T47D (cell line): ENCODE data around the gene SZT2.
"Not testable (repeated sequence)": the region's sequence is repeated elsewhere in the genome, so short reads cannot be mapped to it uniquely, and the experiment has no call there.

Experiments used
- DNase-seq, 2 experiments: peaks; one replicate each; pipeline versions ENCODE4 v3.0.0 to v3.0.0-alpha.2; 2011 to 2012; ENCODE audit warnings: low read depth in 1 of 2, low spot score in 1 of 2
- JUND ChIP-seq: IDR thresholded peaks from 2 replicates; pipeline ENCODE4 v1.6.1; 2012; ENCODE audit warnings: low read depth
- in situ Hi-C: cut with HindIII; loops from 2 replicates; pipeline ENCODE4 v1.10.0; 2016; ENCODE audit warnings: low sequenced_read_pairs, low pct_unique_long_range_greater_than_20kb

SZT2 gene

DNA sequence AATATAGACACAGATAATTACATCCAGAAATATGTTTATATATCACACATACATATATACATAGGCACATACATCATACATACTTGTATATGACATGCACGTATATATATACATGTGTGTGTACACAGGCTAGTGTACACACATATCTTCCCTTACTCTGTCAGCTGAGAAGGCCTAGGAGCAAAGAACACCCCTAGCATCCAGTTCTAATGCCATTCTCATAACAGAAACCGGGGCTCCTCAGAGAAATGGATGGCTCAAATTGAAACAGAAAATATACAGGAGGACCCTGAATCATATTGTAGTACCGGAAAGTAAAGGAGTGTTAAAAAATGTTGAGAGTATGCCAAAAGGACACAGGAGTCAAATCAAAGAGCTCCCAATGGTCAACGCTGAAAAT is 83.8 kb downstream of the SZT2 start:
- no peak for TF ChIP-seq JUND
- DNase-seq, result no peak
- in situ Hi-C loops, result no loop called here

DNA sequence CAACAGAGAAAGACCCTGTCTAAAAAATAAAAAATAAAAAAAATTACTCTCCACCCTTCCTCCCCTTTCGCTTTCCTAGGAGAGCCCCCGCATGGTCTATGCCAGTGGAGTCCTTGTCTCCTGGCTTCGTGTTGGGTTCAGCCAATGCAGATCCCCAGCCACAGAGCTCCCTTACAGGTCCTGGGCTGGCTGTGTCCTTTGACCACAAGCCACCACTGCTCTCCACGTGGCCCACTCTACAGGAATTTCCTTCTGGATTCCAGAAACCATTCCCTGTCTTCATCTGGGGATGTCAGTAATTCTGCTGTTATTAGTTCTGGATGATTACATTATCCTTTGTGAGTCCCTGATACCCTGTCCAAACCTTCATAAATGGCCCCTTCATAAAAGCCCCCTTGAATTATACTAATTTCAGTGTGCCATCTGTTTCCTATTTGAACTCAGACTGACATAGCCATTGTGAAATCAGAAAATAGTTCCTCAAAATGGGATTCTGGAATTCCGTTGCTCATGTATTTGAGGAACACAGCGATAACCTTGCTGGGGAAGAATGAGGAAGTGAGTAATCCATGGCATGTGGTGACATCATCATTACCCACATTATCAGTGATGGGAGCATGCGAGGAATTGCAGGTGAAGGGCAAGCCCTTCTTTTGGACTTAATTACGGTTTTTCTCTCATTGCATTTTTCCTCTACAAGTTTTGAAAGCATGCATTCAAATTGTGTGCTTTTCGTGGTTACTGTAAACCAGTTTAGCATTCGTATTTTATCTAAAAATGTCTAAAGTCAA is 86.1 kb downstream of the SZT2 start:
- not testable (repeated sequence) for DNase-seq

DNA sequence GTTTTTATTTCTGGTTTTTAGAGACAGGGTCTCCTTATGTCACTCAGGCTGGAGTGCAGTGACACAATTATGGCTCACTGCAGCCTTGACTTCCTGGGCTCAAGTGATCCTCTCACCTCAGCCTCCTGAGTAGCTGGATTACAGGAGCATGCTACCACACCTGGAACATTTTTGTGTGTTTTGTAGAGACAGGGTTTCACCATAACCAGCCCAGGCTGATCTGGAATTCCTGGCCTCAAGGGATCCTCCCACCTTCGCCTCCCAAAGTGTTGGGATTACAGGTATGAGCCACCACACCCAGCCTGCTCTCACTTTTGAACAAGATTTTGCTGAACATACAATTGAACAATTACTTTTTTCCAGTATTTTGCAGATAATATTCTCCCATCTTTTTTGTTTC is 88.0 kb downstream of the SZT2 start:
- TF ChIP-seq JUND, result no peak
- DNase-seq, result no peak
- in situ Hi-C loops, result no loop called here

More for the DNA sequence above, 86.1 kb downstream of the SZT2 start:
- in situ Hi-C loops, result not testable (repeated sequence)

DNA sequence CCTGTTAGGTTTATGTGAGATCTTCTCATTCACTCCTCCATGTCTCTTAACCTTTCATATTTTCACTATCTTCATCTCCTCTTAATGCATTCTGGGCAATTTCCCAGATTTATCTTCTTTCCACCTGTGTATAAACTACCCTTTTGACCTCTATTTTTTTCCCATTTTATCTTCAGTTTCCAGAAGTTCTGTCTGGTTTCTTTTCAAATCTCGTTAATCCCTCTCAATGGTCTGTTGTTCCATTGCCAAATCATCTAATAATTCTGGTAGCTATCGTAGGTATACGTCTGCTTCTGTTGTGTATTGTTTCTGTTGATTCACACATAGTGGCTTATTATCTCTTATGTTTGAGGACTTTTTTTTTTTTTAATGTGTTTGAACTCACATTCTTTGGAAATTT is 89.7 kb downstream of the SZT2 start:
- in situ Hi-C loops, result no loop called here
- TF ChIP-seq JUND, result no peak
- DNase-seq, result no peak

DNA sequence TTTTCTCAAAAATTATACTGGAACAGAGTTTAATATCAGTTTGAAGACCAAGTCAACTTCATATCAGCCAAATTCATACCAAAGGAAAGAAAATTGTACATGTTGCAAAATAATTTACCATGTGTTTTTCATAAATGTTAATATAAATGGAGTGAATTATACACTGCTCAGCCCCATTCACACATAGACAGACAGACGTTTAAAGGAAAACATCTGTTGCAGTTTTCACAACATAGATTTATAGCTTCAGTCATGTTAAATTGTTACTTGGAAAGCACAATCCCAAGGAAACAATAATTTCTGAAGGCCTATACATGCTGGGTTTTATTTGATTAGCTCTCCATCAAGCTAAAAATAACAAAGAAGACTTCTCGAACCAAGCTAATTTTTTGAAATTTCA is 91.8 kb downstream of the SZT2 start:
- no peak for DNase-seq
- TF ChIP-seq JUND, result no peak
- in situ Hi-C loops, result no loop called here

DNA sequence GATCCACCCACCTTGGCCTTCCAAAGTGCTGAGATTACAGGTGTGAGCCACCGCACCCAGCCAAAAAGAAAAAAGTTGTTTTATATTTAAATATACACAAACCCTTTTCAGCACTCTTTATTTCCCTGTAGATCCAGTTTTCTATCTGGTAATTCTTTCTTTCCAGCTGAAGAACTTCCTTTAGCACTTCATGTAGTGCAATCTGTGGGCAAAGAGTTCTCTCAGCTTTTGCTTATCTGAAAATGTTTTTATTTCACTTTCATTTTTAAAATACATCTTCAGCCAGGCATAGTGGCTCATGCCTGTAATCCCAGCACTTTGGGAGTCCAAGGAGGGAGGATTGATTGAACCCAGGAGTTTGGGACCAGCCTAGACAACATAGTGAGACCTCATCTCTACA is 92.5 kb downstream of the SZT2 start:
- no peak for DNase-seq
- in situ Hi-C loops, result no loop called here

DNA sequence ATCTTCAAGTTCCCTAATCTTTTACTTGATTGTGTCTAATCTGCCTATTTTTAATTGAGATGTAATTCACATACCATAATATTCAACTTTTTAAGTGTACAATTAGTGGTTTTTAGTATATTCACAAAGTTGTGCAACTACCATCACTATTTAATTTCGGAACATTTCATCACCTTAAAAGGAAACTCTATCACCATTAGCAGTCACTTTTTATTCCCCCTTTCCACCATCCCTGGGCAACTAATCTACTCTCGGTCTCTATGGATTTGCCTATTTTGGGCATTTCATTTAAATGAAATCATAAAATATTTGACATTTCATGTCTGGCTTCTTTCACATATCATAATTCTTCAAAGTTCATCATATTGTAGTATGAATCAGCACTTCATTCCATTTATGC is 94.7 kb downstream of the SZT2 start:
- in situ Hi-C loops, result no loop called here
- no peak for DNase-seq
- no peak for TF ChIP-seq JUND

More for the DNA sequence above, 92.5 kb downstream of the SZT2 start:
- no peak for TF ChIP-seq JUND

DNA sequence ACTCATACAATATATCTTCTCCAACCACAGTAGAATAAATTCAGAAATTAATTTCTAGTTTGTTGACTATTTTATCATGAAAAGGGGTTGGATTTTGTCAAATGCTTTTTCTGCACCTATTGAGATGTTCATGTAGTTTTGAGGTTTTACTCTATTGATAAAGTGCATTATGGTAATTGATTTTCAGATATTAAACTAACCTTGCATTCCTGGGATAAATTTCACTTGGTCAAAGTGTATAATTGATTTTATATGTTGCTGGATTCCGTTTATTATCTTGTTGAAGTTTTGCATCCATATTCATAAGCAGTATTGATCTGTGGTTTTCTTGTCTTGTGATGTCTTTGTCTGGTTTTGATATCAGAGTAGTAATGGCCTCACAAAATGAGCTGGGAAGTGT is 98.5 kb downstream of the SZT2 start:
- in situ Hi-C loops, result no loop called here
- no peak for DNase-seq
- no peak for TF ChIP-seq JUND

DNA sequence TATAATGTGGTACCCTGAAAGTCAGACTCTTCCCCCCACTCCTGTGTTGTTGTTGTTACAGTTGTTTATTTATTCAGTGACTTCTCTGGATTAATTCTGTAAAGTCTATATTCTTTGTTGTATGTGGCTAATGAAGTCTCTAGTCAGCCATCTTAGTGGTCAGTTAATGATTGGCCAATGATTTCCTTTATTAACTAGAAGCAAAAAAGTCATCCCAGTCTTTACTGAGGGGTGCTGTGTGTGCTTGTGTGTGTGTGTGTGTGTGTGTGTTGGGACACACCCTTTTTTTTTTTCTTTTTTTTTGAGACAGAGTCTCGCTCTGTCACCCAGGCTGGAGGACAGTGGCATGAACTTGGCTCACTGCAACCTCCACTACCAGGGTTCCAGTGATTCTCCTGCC is 101.4 kb downstream of the SZT2 start:
- no peak for DNase-seq
- TF ChIP-seq JUND, result no peak
- in situ Hi-C loops, result no loop called here

DNA sequence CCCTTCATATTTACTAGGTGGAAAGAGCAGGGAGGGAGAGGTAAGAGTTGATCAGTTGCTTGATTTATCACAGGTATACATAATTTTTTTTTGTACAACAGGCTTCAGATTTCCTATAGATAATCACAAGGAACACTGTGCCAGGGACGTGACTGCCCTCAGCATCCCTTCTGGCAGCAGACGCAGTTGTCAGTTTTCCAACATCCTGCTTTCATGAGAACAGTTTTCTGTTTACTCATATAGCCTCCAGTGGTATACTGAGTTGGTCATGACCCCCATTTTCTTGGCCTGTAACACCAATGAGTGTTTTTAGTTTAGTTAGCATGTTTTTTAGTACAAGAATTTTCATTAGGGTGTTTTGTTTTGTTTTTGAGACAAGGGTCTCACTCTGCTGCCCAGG is 103.1 kb downstream of the SZT2 start:
- DNase-seq, result peak in 1 of 2 experiments; percentile 78
- in situ Hi-C loops, result no loop called here
- TF ChIP-seq JUND, result no peak

DNA sequence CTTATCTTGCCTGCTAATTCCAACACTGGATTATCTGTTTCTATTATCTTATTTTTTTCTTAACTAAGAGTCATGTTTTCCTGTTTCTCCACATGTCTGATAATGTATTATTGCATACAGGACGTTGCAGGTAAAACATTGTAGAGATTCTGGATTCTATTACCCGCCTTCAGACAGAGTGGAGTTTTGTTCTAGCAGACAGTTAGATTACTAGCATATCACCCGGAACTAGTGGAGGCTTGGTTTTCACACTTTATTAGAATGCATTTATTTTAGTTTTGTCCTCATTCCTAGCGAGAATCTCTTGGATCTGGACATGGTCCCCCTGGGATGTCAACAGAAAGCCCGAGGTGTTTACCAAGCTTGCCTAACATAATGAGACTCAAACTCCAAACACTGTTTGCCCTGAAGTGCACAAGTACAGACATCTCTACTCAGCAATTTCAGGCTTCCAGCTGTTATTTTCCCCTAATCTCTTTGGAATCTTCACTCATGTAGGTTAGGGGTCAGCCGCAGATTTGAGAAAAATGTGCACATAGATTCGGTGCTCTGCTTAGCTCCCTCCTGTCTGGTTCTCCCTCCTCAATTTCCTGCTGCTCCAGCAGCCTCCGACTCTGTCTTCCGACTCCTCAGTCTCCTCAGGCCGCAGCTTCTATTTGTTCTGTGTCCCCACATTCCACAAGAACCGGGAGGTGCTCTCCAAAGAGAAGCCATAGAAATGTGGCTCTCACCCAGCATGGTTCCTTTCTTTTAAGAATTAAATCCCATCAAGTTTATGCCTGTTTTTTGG is 104.2 kb downstream of the SZT2 start:
- in situ Hi-C loops, result no loop called here
- peak; percentile 21 to 72 for DNase-seq
- TF ChIP-seq JUND, result no peak

DNA sequence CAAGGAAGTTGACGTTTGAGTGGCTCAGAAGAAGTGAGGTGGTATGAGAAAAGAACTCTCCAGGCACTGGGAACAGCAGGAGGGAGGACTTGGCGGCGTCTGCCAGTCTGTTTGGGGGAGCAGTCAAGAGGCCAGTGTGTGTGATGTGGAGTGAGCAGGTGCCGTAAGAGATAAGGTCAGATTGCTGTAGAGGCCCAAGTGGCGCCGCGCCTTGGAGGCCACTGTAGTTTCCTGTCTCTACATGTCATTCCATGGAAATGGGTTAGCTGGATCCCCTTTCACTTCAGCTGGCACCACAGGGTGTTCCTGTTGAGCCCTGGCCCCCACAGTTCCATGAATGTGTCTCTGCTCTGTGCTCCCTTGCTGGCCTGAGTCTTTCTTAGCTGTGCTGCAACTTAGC is 105.5 kb downstream of the SZT2 start:
- TF ChIP-seq JUND, result no peak
- in situ Hi-C loops, result no loop called here
- no peak for DNase-seq

DNA sequence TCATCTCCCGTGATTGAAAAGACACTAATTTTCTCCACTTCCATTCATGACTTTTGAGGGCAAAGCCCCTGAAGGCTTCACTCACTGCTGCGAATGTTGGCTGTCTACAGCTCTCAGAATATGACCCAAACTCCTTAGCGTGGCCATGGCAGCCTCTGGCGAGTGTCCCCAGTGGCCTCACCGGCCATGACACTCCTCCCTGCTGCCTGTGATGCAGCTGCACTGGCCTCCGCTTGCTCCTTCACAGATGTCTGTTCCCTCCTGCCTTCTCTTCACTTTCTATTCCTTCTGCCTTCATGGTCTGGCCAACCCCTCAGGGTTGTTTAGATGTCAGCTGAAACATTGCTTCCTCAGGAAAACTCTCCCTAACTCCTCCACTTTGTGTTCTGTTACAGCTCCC is 110.2 kb downstream of the SZT2 start:
- in situ Hi-C loops, result no loop called here
- DNase-seq, result no peak
- TF ChIP-seq JUND, result no peak

DNA sequence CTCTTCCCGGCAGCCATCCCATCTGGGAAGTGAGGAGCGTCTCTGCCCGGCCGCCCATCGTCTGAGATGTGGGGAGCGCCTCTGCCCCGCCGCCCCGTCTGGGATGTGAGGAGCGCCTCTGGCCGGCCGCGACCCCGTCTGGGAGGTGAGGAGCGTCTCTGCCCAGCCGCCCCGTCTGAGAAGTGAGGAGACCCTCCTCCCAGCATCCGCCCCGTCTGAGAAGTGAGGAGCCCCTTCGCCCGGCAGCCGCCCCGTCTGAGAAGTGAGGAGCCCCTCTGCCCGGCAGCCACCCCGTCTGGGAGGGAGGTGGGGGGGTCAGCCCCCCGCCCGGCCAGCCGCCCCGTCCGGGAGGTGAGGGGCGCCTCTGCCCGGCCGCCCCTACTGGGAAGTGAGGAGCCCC is 112.1 kb downstream of the SZT2 start:
- DNase-seq, in situ Hi-C loops: not testable (repeated sequence)
